HG03342 (cell line): ENCODE data around the gene TNFRSF1A.
"Not testable (repeated sequence)": the region's sequence is repeated elsewhere in the genome, so short reads cannot be mapped to it uniquely, and the experiment has no call there.

Experiments
- ATAC-seq: cut with Tn5 transposase; IDR thresholded peaks from one replicate; pipeline ENCODE4 v1.9.1; 2021; ENCODE audit warnings: mild to moderate bottlenecking, moderate library complexity; ENCODE audit not compliant: unreplicated experiment

The TNFRSF1A gene

GRCh38 chr12:6358881-6359280 is 17.0 kb upstream of the TNFRSF1A start:
- ATAC-seq, result no peak

GRCh38 chr12:6356374-6356820 is 14.5 kb upstream of the TNFRSF1A start:
- ATAC-seq, result no peak

GRCh38 chr12:6355491-6356373 is 13.9 kb upstream of the TNFRSF1A start:
- ATAC-seq, result no peak

- ATAC-seq, result no peak
These were observed 12.9 kb upstream of the TNFRSF1A start for GRCh38 chr12:6354495-6355393.

- no peak for ATAC-seq
These were observed 10.6 kb upstream of the TNFRSF1A start for GRCh38 chr12:6352193-6353173.

- no peak for ATAC-seq
These were observed 9.7 kb upstream of the TNFRSF1A start for GRCh38 chr12:6351622-6352021.

- ATAC-seq, result no peak
These were observed 5.8 kb upstream of the TNFRSF1A start for GRCh38 chr12:6347367-6348338.

GRCh38 chr12:6346942-6347341 is 5.1 kb upstream of the TNFRSF1A start:
- ATAC-seq, result no peak

GRCh38 chr12:6346235-6346832 is 4.5 kb upstream of the TNFRSF1A start:
- no peak for ATAC-seq

GRCh38 chr12:6345319-6346091 is 3.6 kb upstream of the TNFRSF1A start:
- no peak for ATAC-seq

- not testable (repeated sequence) for ATAC-seq
These were observed 2.3 kb upstream of the TNFRSF1A start for GRCh38 chr12:6344101-6344660.

GRCh38 chr12:6343518-6343917 is 1.6 kb upstream of the TNFRSF1A start:
- ATAC-seq, result no peak

- no peak for ATAC-seq
These were observed 439 bp upstream of the TNFRSF1A start for GRCh38 chr12:6342140-6342889.

GRCh38 chr12:6340745-6341416 is 995 bp downstream of the TNFRSF1A start:
- no peak for ATAC-seq

GRCh38 chr12:6340032-6340638 is 1.7 kb downstream of the TNFRSF1A start:
- ATAC-seq, result no peak

- no peak for ATAC-seq
These were observed 2.9 kb downstream of the TNFRSF1A start for GRCh38 chr12:6338955-6339354.
